ENCODE data around the gene DMPK.

Gene DMPK

DNA sequence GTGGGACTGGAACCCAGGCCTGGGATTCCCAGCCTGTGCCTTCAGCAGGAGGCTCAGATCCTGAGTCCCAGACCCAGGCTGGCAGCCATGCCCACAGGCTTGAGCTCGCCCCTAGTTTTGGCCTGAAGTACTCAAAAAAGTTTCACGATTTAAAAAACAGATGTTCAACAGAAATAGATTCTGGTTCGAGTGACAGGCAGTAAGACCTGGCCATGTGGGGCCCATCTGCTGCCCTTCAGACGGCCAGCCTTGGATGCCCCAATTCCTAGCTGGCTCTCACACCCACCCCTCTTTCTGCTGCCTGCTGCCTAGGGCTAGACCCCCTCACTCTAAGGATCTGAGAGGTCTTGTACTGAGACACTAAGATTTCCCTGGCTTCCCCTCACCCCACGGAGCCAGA, 2.8 kb upstream of the DMPK start:
- DNase-seq, result no peak

DNA sequence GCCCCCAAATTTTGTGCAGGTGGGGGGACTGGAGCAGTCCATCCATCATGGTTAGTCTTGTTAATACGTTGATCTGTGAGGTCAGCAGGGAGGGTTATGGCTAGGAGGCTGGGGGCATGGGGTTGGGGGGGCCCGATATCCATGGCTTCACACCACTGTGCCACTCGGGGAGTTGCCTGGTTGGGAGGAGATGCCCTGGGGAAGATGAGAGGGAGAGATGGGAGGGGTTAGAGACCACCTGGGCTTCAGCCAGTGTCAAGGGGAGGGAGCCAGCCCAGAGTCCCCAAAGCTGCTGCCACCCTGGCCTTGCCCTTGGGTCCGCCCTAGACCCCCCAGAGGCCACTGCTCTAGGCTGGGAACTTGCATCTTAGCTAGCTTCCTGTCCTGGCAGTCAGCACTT, 1.8 kb upstream of the DMPK start:
- no peak for DNase-seq

DNA sequence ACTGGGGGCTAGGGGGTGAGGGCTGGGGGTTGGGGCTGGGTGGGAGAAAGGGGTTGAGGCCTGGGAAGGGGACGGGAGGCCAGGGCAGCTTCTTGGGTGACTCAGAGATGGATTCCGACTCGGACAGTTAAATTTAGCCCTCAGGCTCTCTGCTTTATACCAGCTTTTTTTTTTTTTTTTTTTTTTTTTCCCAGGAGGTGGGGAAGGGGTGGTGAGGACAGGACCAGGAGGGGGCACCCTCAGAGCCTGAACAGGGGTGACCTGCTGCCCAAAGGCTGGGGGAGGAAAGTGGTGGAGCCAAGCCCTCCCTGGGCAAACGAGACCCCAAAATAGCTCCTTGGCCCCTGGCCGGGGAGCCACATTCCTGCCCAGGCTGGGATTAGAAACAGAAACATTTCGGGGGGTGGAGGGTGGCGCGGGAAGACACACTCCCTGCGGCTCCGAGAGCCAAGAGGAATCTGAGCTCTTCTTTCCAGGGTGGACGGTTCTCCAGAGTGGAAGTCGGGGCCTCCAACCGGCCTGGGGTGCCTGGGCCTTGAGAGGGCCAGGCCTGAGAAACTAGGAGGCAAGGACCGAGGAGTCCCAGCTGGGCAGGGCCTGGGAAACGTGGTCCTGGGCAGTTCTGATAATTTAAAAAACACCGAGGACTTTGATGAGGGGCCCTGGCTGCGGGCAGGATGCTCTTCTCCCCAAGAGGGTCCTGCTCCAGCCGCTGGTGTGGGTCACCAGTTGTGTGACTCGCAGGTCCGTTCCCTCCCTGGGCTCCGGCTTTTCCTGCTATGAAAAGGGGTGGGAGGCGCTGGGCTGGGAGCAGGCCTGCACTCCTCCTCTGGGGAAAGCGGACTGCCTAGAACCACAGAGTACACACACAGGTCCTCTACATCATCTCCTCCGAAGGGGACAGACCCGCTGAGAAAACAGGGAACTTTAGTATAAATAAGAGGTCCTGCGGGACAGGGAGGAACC, 813 bp upstream of the DMPK start:
- no peak for DNase-seq

DNA sequence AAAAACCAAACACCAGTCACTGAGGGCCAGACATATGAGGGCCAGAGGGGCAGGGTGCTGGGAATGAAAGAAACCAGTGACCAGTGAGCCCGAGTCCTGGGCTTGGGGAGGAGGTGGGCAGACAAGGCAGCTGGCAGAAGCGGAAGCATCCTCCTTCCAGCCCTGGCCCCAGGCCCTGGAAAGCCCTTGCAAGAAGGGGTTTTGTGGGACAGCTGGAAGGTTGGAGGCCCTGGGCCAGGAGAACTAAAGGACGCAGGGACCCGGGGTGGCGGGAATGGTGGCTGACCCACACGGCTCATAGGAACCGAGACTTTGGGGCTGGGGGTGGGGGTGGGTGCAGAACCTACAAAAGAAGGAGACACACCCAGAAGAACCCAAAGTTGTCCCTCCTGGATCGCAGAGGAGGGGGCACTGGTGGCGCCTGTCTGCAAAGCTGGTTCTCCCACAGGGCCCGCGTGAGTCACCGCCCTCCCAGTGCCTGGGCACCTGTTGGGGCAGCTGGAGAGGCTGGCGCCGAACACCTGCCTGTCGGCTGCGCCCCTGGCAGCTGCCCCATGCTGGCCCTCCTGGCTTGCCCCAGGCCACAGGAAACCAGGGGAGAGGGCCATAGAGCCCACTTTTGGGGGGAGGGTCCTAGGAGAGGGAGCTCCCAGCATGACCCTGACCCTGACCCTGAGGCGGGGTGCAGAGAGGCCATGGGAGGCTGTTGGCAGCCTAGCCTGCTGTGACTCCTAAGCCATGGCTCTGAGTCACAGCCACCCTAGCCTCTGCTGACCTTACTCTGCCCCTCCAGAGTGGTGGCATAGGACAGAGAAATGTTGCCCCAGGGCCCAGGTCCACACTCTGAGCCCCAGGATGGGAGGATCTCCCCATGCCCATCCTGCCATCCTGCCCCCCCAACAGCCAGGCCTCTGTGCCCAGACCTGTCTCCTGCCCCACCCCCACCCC, 802 bp downstream of the DMPK start:
- no peak for DNase-seq

DNA sequence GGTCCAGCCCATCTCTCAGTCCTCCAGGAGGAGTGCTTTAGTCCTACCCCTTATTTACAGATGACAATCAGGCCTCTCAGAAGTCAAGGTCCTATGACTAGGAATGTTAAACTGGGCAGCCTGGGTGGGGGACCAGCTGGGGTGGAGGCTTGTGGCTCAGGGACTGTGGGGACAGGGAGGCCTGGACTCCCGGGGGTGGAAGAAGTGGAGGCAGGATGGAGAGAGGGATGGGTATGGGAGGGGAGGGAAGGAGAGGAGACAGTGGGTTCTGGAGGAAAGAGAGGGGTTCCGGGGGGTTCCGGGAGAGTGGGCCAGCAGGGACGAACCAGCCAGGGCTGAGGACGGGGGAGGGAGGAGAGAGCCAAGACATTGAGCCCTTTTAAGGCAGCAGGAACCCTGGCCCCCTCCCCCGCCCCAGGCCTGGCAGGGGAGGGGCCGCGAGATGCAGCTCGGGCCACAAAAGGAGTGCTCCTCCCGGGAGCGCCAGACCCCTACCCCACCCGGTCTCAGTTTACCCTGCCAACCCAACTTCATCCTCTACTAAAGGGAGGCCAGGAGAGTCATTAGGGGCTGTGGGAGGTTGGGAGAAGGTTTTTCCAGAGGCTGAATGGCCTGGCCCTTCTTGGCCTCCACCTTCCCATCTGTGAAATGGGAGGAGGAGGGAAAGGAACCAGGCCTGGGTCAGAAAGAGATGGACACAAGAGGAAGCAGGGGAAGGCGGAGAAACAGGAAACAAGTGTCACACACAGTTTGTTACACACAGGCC, 1.7 kb downstream of the DMPK start:
- no peak for DNase-seq

DNA sequence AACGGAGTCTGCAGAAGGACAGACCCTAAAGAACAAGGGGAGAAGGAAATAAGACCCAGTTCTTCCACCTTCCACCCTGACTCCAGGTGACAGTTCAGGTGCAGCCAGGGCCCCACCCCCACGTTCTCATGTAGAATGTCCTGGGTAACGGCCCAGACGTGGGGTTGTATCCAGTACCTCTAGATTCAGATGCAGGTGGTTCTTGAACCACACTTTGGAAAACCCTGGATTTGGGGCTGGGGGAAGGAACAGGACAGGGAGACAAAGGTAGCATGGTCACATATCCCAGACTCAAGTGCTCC, 2.2 kb downstream of the DMPK start:
- no peak for DNase-seq

DNA sequence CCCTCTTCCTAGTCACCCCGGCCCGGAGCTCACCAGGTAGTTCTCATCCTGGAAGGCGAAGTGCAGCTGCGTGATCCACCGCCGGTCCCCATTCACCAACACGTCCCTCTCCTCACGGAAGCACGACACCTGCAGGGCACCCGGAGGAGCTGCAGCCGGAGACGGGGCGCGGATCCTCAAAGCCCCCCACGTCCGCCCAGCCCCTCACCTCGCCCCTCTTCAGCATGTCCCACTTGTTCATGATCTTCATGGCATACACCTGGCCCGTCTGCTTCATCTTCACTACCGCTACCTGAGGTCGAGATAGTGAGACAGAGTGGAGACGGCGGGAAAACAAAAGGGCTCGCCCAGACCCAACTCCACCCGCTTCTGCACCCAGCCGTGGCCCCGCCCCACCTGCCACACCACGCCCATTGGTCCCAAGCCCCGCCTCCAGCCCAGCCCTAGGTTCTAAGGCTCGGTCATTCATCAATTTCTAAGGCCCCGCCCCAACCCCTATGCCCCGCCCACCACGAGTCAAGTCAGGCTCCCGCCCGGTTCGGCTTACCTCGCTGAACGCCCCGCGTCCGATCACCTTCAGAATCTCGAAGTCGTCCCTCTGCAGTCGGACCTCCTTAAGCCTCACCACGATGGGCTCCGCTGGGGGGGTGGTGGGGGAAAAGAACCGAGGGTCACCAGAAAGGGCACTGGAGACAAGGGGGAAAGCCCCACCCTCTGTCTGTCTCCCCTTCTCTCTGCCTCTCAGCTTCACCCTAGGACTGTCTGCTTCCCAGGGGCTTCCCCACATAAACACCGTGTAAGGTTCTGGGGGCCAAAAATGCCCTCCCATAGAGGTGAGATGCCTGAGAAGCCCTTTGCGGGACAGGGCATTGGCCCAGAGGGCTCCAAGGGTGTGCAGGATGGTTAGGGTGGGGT, 2.8 kb downstream of the DMPK start:
- DNase-seq, result peak; percentile 95

DNA sequence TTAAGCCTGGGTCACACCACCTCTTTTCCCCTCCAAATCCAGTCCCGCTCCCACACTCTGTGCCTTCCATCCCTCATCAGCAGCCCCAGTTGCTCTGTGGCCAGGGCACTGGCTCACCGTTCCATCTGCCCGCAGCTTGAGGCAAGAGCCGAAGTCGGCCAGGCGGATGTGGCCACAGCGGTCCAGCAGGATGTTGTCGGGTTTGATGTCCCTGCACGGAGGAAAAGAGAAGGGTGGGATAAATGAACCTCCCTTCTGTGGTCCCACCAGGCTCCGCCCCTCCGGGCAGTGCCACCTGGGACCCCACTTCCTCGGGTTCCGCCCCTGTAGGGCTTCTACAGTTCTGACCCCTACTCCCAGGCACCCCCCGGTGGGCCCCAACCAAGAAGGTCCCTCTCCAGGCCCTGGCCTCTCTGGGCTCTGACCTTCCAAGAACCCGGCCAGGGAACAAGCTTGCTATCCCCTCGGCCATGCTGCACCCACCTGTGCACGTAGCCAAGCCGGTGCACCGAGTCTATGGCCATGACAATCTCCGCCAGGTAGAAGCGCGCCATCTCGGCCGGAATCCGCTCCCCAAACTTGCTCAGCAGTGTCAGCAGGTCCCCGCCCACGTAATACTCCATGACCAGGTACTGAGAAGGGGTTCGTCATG, 4.2 kb downstream of the DMPK start:
- DNase-seq, result no peak

DNA sequence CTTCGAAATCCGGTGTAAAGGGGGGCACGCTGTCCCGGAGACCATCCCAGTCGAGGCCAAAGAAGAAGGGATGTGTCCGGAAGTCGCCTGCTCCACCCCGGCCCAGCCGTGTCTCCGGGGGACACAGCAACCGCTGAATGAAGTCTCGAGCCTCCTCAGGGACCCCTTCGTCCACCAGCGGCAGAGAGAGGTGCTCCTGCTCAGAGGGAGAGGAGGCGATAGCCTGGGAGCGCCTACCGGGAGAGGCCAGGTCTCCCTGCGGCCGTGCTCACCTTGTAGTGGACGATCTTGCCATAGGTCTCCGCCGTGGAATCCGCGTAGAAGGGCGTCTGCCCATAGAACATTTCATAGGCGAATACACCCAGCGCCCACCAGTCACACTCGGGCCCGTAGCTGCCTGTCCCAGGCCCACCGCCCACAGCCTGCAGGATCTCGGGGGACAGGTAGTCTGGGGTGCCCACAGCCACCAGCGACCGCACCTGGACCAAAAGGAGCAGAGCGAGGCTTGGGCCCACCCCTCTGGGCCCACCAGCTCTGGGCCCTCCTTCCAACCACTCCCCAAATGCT, 4.8 kb downstream of the DMPK start:
- no peak for DNase-seq

DNA sequence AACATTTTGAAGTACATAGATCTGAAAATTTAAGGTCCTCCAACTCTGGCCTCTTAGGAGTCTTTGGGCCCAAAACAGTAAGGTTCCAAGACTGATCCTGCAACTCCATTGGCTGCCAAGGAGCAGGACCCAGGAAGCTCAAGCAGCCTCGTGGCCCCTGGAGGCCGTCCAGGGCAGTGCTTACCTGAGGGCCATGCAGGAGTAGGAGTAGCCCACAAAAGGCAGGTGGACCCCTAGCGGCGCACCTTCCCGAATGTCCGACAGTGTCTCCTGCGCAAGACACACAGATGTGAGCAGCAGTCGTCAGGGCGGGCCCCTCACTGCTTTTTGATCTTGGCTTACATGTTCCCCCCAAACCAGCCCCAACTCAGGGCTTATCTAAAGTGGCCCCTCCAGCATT, 7.5 kb downstream of the DMPK start:
- DNase-seq, result no peak

DNA sequence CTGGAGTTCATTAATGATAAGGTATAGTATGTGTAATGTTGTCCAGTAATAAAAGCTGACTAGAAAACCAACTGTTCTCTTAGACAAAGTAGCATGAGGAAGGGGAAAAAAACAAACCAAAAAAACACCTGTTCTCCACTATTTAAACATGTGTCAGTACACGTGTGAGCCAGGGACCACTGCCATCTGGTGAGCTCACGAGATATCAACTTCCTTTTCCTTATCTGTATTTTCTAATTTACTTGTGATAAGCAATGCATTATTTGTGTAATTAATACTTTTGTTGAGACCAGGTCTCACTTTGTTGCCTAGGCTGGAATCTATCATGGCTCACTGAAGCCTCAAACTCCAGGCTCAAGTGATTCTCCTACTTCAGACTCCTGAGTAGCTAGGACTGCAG, 8.9 kb downstream of the DMPK start:
- peak; percentile 22 for DNase-seq

DNA sequence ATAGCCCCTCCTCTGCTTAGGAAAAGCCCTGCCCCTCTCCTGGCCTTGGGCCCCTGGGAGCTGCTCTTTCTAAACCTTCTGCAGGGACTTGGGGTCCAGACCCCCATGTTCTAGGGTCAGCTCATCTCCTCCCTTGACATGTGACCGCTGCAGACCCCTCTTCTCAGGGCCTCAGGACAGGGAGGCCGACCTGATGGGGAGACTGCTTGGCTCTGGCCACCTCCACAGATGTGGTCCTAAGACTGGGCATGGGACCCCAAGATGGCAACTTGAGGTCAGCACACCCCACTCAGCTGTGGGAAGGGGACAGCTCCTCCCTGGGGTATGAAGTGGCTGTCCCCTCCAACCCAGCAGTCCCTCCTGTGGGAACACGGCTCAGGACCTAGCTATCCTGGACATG, 9.4 kb downstream of the DMPK start:
- DNase-seq, result no peak

DNA sequence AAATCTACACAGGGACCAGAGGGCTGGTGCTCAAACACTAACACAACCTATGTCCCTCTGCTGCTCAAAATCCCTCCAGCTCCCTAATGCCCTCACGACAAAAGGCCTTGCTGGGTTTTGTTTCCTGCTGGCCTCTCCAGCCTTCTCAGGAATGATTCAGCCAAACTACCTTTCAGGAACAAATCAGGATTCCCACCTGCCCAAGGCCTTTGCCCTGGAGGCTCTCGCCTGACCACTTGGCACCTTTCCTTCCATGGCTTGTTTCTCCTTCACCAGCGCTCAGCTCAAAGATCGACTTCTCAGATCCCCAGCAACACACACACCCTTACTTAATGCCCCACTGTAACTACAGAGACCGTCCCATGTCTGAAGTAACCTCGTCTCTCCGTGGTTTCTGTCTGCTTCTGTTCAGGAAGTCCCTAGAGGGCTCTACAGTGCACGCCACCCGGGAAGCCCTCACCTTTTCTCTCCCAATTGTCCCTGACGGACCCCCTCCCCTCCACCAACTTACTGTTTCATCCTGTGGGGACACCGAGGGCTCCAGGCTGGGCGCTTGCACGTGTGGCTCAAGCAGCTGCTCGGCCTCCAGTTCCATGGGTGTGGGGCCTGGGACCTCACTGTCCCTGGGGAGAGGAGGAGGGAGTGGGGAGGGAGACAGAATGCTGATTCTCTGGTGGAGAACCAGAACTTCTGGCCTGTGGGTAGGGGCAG, 10.0 kb downstream of the DMPK start:
- peak; percentile 29 for DNase-seq

DNA sequence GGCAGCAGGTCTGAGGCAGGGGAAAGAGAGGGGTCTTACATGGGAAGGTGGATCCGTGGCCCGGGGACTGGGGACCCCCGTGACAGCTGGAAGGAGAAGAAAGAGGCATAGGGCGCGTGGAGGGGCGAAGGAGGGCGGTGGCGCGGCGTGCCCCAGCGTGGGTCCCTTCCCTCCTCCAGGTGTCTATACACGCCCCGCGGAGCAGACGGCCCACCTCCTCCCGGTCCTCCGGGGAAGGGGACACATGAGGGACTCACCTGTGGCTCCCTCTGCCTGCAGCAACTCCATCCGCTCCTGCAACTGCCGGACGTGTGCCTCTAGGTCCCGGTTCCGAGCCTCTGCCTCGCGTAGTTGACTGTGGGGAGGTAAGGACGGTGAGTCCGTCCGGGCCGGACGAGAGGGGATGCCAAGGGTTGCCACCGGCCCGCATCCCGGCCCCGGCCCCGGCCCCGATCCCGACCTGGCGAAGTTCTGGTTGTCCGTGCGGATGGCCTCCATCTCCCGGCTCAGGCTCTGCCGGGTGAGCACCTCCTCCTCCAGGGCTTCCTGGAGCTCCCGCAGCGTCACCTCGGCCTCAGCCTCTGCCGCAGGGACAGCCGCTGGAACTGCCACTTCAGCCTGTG, 10.9 kb downstream of the DMPK start:
- no peak for DNase-seq

DNA sequence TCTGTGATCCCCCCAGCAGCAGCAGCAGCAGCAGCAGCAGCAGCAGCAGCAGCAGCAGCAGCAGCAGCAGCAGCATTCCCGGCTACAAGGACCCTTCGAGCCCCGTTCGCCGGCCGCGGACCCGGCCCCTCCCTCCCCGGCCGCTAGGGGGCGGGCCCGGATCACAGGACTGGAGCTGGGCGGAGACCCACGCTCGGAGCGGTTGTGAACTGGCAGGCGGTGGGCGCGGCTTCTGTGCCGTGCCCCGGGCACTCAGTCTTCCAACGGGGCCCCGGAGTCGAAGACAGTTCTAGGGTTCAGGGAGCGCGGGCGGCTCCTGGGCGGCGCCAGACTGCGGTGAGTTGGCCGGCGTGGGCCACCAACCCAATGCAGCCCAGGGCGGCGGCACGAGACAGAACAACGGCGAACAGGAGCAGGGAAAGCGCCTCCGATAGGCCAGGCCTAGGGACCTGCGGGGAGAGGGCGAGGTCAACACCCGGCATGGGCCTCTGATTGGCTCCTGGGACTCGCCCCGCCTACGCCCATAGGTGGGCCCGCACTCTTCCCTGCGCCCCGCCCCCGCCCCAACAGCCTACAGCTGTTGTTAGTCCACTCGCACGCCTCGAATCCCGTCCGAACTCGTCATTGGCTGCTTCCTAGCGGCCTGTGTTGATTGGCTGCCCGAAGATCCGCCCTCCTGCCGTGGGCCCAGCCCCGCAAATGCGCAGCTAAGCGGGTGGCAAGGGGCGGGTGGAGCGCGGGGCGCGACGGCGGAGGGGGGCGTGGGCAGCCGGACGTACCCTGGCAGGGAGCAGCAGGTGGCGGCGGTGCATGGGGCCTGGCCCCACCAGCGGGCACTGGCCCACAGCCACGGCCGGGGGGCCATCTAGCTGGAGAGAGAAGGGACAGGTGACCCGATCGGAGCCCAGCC, 11.8 kb downstream of the DMPK start:
- peak; percentile 98 for DNase-seq

DNA sequence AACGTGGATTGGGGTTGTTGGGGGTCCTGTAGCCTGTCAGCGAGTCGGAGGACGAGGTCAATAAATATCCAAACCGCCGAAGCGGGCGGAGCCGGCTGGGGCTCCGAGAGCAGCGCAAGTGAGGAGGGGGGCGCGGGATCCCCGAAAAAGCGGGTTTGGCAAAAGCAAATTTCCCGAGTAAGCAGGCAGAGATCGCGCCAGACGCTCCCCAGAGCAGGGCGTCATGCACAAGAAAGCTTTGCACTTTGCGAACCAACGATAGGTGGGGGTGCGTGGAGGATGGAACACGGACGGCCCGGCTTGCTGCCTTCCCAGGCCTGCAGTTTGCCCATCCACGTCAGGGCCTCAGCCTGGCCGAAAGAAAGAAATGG, 12.5 kb downstream of the DMPK start:
- DNase-seq, result peak; percentile 79

DNA sequence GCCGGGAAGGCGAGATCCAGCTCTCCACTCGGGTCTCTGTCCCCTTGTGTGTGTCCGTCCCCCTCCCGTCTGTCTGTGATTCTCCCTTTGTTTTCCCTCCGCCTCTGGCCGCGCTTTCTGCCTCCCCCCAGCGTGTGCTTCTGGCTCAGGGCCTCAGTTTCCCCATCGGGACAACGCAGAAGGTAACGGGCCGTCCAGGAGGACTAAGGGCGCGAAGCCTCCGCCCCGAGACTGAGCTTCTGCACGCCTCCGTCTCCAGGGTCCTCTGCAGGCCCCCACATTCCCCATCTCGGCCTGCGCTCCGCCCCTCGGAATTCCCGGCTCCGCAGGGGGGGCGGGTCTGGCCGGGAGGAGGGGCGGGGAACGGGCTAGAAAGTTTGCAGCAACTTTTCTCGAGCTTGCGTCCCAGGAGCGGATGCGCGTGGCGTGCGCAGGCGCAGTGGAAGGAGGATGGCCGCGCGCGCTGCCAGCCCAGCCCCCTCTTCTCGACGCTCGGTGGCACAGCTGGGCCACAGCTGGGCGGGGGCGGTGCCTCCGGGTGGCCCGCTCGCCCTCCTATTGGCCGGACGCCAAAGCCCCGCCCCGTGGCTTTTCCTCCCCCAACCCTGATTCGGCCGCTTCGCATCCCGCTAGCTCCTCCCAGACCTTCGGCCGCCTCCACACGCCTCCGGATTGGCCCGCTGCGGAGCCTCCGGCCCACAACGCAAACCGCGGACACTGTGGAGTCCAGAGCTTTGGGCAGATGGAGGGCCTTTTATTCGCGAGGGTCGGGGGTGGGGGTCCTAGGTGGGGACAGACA, 13.1 kb downstream of the DMPK start, which contains the start of gene SIX5:
TSS of gene SIX5 (minus strand) at position 269 of the 799 bp plus-strand sequence. CDS start 408 bp downstream, outside the sequence.
- DNase-seq, result peak; percentile 98

DNA sequence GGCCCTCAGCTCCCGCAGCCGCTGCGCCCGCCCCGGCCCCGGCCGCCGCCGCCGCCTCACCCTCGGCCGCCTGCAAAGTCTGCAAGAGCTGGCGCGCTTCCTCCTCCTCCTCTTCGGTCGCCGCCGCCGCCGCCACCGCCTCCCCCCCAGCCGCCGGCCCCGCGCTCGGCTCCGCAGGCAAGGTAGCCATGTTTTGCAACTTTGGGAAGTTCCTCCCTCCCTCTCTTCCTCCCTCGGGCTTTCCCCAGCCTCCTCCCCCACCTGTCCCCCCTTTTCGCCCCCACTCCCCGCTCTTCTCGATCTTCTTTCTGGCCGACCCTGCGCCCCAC, 13.7 kb downstream of the DMPK start:
- DNase-seq, result peak; percentile 65
